ENCODE data around the gene SPOCK1.

SPOCK1 gene

DNA sequence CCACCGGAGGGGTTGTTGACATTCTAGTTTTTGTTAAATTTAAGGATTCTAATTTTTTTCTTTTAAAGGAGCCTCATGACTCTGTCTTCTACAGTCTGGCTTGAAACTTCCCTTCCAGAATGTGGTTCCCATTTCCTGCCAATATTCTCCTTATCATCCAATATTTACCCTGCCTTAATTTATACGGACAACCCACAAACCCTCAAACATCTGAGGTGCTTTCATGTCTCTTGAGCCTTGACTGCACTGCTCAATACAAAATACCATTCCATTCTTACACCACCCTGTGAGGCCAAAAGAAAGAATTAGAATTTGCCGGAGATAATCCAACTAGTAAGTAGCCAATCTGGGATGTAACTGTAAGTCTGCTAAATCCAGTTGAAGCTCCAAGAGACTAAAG lies 346.5 kb downstream of the SPOCK1 start:
- no peaks in the 10 kb centered on the region for H3K79me2 ChIP-seq (ENCODE audit: insufficient read depth, low read depth)
- no peak overlapping the region for H3K27ac ChIP-seq
- H3K36me3 ChIP-seq (ENCODE audit: insufficient read depth): no peaks in the 10 kb centered on the region
- TF ChIP-seq CTCF (conservative IDR thresholded peaks at IDR 0.05; ENCODE audit: low read depth, low read length): no peak
- no peak overlapping the region for H3K9ac ChIP-seq
- H3K4me2 ChIP-seq: no peak overlapping the region
- H3K4me3 ChIP-seq (IDR thresholded peaks at IDR 0.05; ENCODE audit: insufficient read depth, low read depth, low read length): no peak overlapping the region
- H2AFZ ChIP-seq (ENCODE audit: low read depth): no peak overlapping the region
- H4K20me1 ChIP-seq (ENCODE audit: insufficient read depth): no peaks in the 10 kb centered on the region
- H3K4me1 ChIP-seq (ENCODE audit: low read depth, poor library complexity, severe bottlenecking): no peaks in the 10 kb centered on the region
- H3K27me3 ChIP-seq (ENCODE audit: insufficient read depth, low read depth): no peaks in the 10 kb centered on the region

GRCh38 chr5:137148655-137149054 lies 350.5 kb downstream of the SPOCK1 start:
- Histone ChIP-seq H3K9ac (no peak overlapping the region), H4K20me1 (ENCODE audit: insufficient read depth) (no peaks in the 10 kb centered on the region), H3K4me2 (no peak overlapping the region), H3K27ac (no peak overlapping the region), H2AFZ (ENCODE audit: low read depth) (no peak overlapping the region), H3K4me3 (IDR thresholded peaks at IDR 0.05; ENCODE audit: insufficient read depth, low read depth, low read length) (no peak overlapping the region), H3K79me2 (ENCODE audit: insufficient read depth, low read depth) (no peaks in the 10 kb centered on the region), H3K36me3 (ENCODE audit: insufficient read depth) (no peaks in the 10 kb centered on the region), H3K27me3 (ENCODE audit: insufficient read depth, low read depth) (no peaks in the 10 kb centered on the region), H3K4me1 (ENCODE audit: low read depth, poor library complexity, severe bottlenecking) (no peaks in the 10 kb centered on the region)
- TF ChIP-seq CTCF (conservative IDR thresholded peaks at IDR 0.05; ENCODE audit: low read depth, low read length): no peak

DNA sequence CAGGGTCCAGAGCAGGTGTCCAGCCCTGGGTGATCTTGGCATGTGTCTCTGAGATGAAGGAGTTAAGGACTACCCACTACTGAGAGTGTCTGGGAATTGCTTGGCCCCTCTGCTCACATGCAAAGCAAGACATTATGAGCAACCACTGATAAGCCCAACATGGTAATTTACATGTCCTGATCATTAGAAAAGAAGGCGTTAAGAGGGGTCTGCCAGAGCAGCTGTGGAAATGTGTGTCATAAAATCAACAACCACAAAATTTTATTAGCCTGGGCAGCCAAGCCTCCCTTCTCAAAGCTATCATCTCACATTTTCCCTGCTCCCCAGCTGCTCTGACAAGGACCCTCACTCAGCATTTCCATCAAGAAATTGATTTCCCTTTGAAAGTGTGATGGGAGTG lies 351.0 kb downstream of the SPOCK1 start:
- Histone ChIP-seq H3K27me3 (ENCODE audit: insufficient read depth, low read depth) (no peaks in the 10 kb centered on the region), H3K27ac (no peak overlapping the region), H3K79me2 (ENCODE audit: insufficient read depth, low read depth) (no peaks in the 10 kb centered on the region), H3K9ac (no peak overlapping the region), H3K4me2 (no peak overlapping the region), H3K4me1 (ENCODE audit: low read depth, poor library complexity, severe bottlenecking) (no peaks in the 10 kb centered on the region), H3K36me3 (ENCODE audit: insufficient read depth) (no peaks in the 10 kb centered on the region), H2AFZ (ENCODE audit: low read depth) (no peak overlapping the region), H3K4me3 (IDR thresholded peaks at IDR 0.05; ENCODE audit: insufficient read depth, low read depth, low read length) (no peak overlapping the region), H4K20me1 (ENCODE audit: insufficient read depth) (no peaks in the 10 kb centered on the region)
- no peak for TF ChIP-seq CTCF (conservative IDR thresholded peaks at IDR 0.05; ENCODE audit: low read depth, low read length)

- Histone ChIP-seq H3K9ac (no peak overlapping the region), H3K4me2 (no peak overlapping the region), H3K36me3 (ENCODE audit: insufficient read depth) (no peaks in the 10 kb centered on the region), H3K4me3 (IDR thresholded peaks at IDR 0.05; ENCODE audit: insufficient read depth, low read depth, low read length) (no peak overlapping the region), H3K79me2 (ENCODE audit: insufficient read depth, low read depth) (no peaks in the 10 kb centered on the region), H3K27ac (no peak overlapping the region), H4K20me1 (ENCODE audit: insufficient read depth) (no peaks in the 10 kb centered on the region), H3K27me3 (ENCODE audit: insufficient read depth, low read depth) (no peaks in the 10 kb centered on the region), H2AFZ (ENCODE audit: low read depth) (no peak overlapping the region), H3K4me1 (ENCODE audit: low read depth, poor library complexity, severe bottlenecking) (no peaks in the 10 kb centered on the region)
- no peak for TF ChIP-seq CTCF (conservative IDR thresholded peaks at IDR 0.05; ENCODE audit: low read depth, low read length)
These were observed 351.8 kb downstream of the SPOCK1 start for GRCh38 chr5:137147346-137147745.
